MM.1S (cell line): ENCODE results near the gene C2CD4C.
"Not testable (repeated sequence)": the region's sequence is repeated elsewhere in the genome, so short reads cannot be mapped to it uniquely, and the experiment has no call there.

Experiments used
- DNase-seq: peaks from one replicate; pipeline ENCODE4 v3.0.0-alpha.2; 2015
- H2AFZ ChIP-seq: fragments of 300-600 bp; sonication (generic); 2 replicates; pipeline ENCODE4 v1.6.0; 2016; ENCODE audit warnings: antibody characterized with exemption, low read length
- H3F3A ChIP-seq: fragments of 300-600 bp; sonication (generic); 2 replicates; pipeline ENCODE4 v1.6.1; 2016; ENCODE audit warnings: mild to moderate bottlenecking, antibody characterized with exemption, low read length, moderate library complexity, mixed read lengths; ENCODE audit not compliant: insufficient read depth
- H3K27ac ChIP-seq: fragments of 300-600 bp; sonication (generic); 2 replicates; pipeline ENCODE4 v1.5.1; 2016; ENCODE audit warnings: mild to moderate bottlenecking, low read length
- H3K27me3 ChIP-seq: fragments of 300-600 bp; sonication (generic); replicated peaks from 2 replicates; pipeline ENCODE4 v1.6.0; 2016; ENCODE audit warnings: low read length; ENCODE audit not compliant: insufficient read depth
- H3K36me3 ChIP-seq: fragments of 300-600 bp; sonication (generic); replicated peaks from 2 replicates; pipeline ENCODE4 v1.6.1; 2016; ENCODE audit warnings: mild to moderate bottlenecking, low read length, mixed read lengths; ENCODE audit not compliant: insufficient read depth
- H3K4me1 ChIP-seq: fragments of 300-600 bp; sonication (generic); 2 replicates; pipeline ENCODE4 v1.6.1; 2016; ENCODE audit warnings: low read length, mixed read lengths
- H3K4me2 ChIP-seq: fragments of 300-600 bp; sonication (generic); 2 replicates; pipeline ENCODE4 v1.6.0; 2016; ENCODE audit warnings: low read depth, low read length
- H3K4me3 ChIP-seq: fragments of 300-600 bp; sonication (generic); 2 replicates; pipeline ENCODE4 v1.5.1; 2016; ENCODE audit warnings: low read length, mixed read lengths
- H3K79me2 ChIP-seq: fragments of 300-600 bp; sonication (generic); 2 replicates; pipeline ENCODE4 v1.6.1; 2016; ENCODE audit warnings: mixed run types, low read length, mixed read lengths
- H3K9ac ChIP-seq: fragments of 300-600 bp; sonication (generic); 2 replicates; pipeline ENCODE4 v1.6.1; 2016; ENCODE audit warnings: low read length, mixed read lengths
- H3K9me2 ChIP-seq: fragments of 300-600 bp; sonication (generic); replicated peaks from 2 replicates; pipeline ENCODE4 v1.6.1; 2016; ENCODE audit warnings: mild to moderate bottlenecking, low read length, mixed read lengths; ENCODE audit not compliant: insufficient read depth
- H3K9me3 ChIP-seq: fragments of 300-600 bp; sonication (generic); replicated peaks from 2 replicates; pipeline ENCODE4 v1.6.1; 2016; ENCODE audit warnings: mild to moderate bottlenecking, low read length, mixed read lengths; ENCODE audit not compliant: insufficient read depth
- H4K20me1 ChIP-seq: fragments of 300-600 bp; sonication (generic); 2 replicates; pipeline ENCODE4 v1.6.1; 2016; ENCODE audit warnings: mild to moderate bottlenecking, low read length, moderate library complexity, mixed read lengths; ENCODE audit not compliant: insufficient read depth
- EZH2 ChIP-seq: fragments of 300-600 bp; sonication (generic); optimal IDR thresholded peaks from 2 replicates; pipeline ENCODE3; 2017; ENCODE audit warnings: low read depth, mild to moderate bottlenecking, antibody characterized with exemption, low read length, mixed read lengths
- EZH2phosphoT487 ChIP-seq: fragments of 300-600 bp; sonication (generic); IDR thresholded peaks from 2 replicates; pipeline ENCODE4 v1.6.1; 2018; ENCODE audit warnings: antibody characterized with exemption, low read length
- TF ChIP-seq, protein P1 (sequence below): fragments of 300-600 bp; sonication (generic); IDR thresholded peaks from 2 replicates; pipeline ENCODE4 v1.5.1; 2016; ENCODE audit warnings: antibody characterized with exemption, low read length, mixed read lengths

Gene C2CD4C

DNA sequence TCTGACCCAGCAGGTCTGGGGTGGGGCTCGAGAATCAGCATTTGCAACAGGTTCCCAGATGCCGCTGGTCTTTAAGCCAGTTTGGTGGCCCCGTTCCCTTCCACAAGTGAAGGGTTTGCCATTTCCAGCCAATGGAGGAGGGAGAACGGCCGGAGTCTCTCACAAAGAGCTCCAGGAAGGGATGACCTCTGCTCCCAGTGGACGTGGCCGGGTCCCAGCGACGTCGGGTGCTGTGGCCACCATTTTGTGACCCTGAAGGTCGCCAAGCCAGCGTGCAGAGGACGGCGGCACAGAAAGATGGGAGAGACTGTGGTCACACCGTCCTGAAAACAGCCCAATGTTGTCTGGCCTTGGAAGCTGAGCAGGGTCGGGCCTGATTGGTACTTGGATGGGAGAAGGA lies 43.9 kb upstream of the C2CD4C start:
- Histone ChIP-seq H3K79me2 (no peaks in the 10 kb centered on the region), H3K9me3 (no peaks in the 10 kb centered on the region), H3F3A (no peaks in the 10 kb centered on the region), H3K27me3 (peaks cover 69% of the 10 kb centered on the region), H4K20me1 (no peaks in the 10 kb centered on the region), H3K27ac (no peak overlapping the region), H3K4me3 (no peak overlapping the region), H3K9ac (no peak overlapping the region), H3K4me2 (no peak overlapping the region), H2AFZ (no peak overlapping the region), H3K4me1 (no peaks in the 10 kb centered on the region), H3K9me2 (no peaks in the 10 kb centered on the region), H3K36me3 (no peaks in the 10 kb centered on the region)
- TF ChIP-seq, protein P1, sequence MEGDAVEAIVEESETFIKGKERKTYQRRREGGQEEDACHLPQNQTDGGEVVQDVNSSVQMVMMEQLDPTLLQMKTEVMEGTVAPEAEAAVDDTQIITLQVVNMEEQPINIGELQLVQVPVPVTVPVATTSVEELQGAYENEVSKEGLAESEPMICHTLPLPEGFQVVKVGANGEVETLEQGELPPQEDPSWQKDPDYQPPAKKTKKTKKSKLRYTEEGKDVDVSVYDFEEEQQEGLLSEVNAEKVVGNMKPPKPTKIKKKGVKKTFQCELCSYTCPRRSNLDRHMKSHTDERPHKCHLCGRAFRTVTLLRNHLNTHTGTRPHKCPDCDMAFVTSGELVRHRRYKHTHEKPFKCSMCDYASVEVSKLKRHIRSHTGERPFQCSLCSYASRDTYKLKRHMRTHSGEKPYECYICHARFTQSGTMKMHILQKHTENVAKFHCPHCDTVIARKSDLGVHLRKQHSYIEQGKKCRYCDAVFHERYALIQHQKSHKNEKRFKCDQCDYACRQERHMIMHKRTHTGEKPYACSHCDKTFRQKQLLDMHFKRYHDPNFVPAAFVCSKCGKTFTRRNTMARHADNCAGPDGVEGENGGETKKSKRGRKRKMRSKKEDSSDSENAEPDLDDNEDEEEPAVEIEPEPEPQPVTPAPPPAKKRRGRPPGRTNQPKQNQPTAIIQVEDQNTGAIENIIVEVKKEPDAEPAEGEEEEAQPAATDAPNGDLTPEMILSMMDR: no peak
- TF ChIP-seq EZH2: no peak
- TF ChIP-seq EZH2phosphoT487: no peak
- DNase-seq: no peak

DNA sequence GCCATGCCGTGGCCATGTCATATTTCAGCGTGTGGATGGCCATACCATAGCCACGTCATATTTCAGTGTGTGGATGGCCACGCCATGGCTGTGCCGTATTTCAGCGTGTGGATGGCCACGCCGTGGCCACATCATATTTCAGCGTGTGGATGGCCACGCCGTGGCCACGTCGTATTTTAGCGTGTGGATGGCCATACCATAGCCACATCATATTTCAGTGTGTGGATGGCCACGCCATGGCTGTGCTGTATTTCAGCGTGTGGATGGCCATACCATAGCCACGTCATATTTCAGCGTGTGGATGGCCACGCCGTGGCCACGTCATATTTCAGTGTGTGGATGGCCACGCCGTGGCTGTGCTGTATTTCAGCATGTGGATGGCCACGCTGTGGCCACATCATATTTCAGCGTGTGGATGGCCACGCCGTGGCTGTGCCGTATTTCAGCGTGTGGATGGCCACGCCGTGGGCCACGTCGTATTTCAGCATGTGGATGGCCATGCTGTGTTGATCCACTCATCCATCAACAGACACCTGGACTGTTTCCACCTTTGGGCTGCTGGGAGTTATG lies 42.0 kb upstream of the C2CD4C start:
- not testable (repeated sequence) for H3K4me3 ChIP-seq, DNase-seq, H3K36me3 ChIP-seq, H3K9me2 ChIP-seq, H4K20me1 ChIP-seq, H3K9ac ChIP-seq, H3K9me3 ChIP-seq, H3K4me2 ChIP-seq, H2AFZ ChIP-seq, H3F3A ChIP-seq, H3K79me2 ChIP-seq, H3K4me1 ChIP-seq, H3K27ac ChIP-seq
- H3K27me3 ChIP-seq: peaks cover 81% of the 10 kb centered on the region

DNA sequence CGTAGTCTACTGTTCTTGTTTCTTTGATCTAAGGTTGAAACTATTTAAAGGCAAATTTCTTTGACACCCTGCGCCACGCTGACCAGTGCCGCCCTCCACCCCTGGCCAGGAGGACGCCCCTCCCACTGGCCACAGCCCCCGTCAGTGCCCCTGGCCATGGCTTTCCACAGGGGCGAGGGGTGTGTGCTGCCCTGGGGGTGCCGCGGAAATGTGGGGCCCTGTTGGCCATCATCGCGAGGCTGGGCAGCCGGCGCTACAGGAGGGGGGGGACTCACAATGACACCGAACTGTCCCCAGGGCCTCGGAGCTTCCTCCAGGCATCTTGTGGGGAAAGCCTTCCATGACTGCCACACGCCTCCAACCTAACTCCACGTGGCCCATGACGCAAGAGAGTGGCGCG lies 41.0 kb upstream of the C2CD4C start:
- TF ChIP-seq, protein P1: no peak
- TF ChIP-seq EZH2: no peak
- no peak for TF ChIP-seq EZH2phosphoT487
- Histone ChIP-seq H3K4me2 (no peak overlapping the region), H3F3A (no peaks in the 10 kb centered on the region), H3K27ac (no peak overlapping the region), H3K9ac (no peak overlapping the region), H3K9me3 (no peaks in the 10 kb centered on the region), H3K9me2 (no peaks in the 10 kb centered on the region), H3K4me3 (no peak overlapping the region), H2AFZ (no peak overlapping the region), H3K36me3 (no peaks in the 10 kb centered on the region), H3K27me3 (peaks cover 82% of the 10 kb centered on the region), H4K20me1 (no peaks in the 10 kb centered on the region), H3K79me2 (no peaks in the 10 kb centered on the region), H3K4me1 (no peaks in the 10 kb centered on the region)
- no peak for DNase-seq

DNA sequence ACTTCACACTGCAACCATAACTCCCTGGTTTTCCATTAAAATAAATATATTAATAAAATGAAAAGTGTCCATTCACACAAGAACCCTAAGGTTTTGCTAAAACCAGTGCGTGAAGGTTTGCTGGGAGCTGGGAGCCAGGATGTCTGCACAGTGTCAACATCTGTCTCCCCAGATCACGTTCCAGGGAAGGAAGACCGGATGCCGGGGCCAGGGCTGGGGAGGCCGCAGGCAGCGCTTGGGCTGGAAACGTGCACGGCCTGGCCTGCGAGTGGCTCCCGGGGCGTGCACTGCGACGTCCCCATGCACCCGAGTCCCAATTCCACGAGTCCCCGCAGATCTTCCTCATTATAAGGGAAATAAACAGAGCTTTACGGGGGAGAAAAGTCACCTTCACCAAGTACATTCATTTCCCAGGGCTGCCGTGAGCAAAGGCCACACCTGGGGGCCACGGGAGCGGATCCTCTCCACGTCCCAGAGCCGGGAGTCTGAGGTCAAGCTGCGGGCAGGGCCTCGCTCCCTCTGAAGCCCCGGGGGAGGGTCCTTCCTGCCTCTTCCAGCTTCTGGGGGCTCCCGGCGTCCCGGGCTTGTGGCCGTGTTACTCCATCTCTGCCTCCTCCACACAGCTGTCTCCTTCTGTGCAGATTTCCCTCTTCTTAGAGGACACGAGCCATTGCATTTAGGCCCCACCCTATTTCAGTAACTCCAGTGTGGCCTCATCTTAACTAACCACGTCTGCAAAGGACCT lies 39.0 kb upstream of the C2CD4C start:
- Histone ChIP-seq H3K9me3 (no peaks in the 10 kb centered on the region), H3K4me1 (no peaks in the 10 kb centered on the region), H3F3A (no peaks in the 10 kb centered on the region), H3K27ac (no peak overlapping the region), H3K36me3 (no peaks in the 10 kb centered on the region), H3K27me3 (peaks cover 72% of the 10 kb centered on the region), H4K20me1 (no peaks in the 10 kb centered on the region), H3K4me3 (no peak overlapping the region), H3K9ac (no peak overlapping the region), H2AFZ (no peak overlapping the region), H3K4me2 (no peak overlapping the region), H3K79me2 (no peaks in the 10 kb centered on the region), H3K9me2 (no peaks in the 10 kb centered on the region)
- TF ChIP-seq EZH2phosphoT487 (no peak), EZH2 (no peak)
- TF ChIP-seq, protein P1: no peak
- no peak for DNase-seq
